ENCODE measurements around the gene HSPA5.

DNA sequence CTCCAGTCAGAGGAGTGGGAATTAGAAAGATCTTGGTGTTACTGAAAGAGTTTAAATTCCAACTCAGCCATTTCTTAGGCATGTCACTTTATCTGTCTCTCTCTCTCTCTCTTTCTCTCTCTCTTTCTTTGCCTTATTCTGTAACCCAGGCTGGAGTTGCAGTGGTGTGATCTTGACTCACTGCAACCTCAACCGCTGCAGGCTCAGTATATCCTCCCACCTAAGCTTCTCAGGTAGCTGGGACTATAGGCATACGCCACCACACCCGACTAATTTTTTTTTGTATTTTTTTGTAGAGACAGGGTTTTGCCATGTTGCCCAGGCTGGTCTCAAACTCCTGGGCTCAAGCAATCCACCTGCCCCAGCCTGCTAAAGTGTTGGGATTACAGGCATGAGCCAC lies 22.5 kb downstream of the HSPA5 start:
- TF ChIP-seq EP300 (IDR thresholded peaks at IDR 0.05) (no peak), POLR2A (IDR thresholded peaks at IDR 0.05; ENCODE audit: low read depth) (no peak), POLR2AphosphoS5 (IDR thresholded peaks at IDR 0.05) (no peak)
- TF ChIP-seq, protein P1, sequence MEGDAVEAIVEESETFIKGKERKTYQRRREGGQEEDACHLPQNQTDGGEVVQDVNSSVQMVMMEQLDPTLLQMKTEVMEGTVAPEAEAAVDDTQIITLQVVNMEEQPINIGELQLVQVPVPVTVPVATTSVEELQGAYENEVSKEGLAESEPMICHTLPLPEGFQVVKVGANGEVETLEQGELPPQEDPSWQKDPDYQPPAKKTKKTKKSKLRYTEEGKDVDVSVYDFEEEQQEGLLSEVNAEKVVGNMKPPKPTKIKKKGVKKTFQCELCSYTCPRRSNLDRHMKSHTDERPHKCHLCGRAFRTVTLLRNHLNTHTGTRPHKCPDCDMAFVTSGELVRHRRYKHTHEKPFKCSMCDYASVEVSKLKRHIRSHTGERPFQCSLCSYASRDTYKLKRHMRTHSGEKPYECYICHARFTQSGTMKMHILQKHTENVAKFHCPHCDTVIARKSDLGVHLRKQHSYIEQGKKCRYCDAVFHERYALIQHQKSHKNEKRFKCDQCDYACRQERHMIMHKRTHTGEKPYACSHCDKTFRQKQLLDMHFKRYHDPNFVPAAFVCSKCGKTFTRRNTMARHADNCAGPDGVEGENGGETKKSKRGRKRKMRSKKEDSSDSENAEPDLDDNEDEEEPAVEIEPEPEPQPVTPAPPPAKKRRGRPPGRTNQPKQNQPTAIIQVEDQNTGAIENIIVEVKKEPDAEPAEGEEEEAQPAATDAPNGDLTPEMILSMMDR (IDR thresholded peaks at IDR 0.05): no peak
